ENCODE measurements around the gene ADORA1. TPM values are rescaled to one million over a fixed set of nuclear protein-coding genes. Genes with fewer than 3 reads are reported as not detected.

The ADORA1 gene
- total RNA-seq, 3 donors from 2014 or later (not counting 1 experiment from before 2014, with no cell fraction given): not detected

- no peaks in the 10 kb centered on the region for H3K9me3 ChIP-seq (ENCODE audit: control insufficient read depth, insufficient read depth, low read length)
- Mint-ChIP-seq H3K27me3 (ENCODE audit: low read depth in 2 of 2) (peaks cover 22 to 24% of the 10 kb centered on the region in 2 donors), H3K4me3 (no peak overlapping the region), H3K9me3 (no peaks in the 10 kb centered on the region), H3K27ac (no peak overlapping the region), H3K4me1 (no peaks in the 10 kb centered on the region), H3K36me3 (no peaks in the 10 kb centered on the region)
- DNase-seq: no peak
- no peak overlapping the region for H3K4me3 ChIP-seq (ENCODE audit: low read length)
- no peak overlapping the region for H3K27ac ChIP-seq (ENCODE audit: low read length)
- WGBS (ENCODE audit: insufficient coverage): 39% methylated on average over 3 of the region's 3 CpGs
- TF ChIP-seq CTCF (IDR thresholded peaks at IDR 0.05): no peak
- no peaks in the 10 kb centered on the region for H3K27me3 ChIP-seq (ENCODE audit: control insufficient read depth, insufficient read depth, low read length)
- H3K4me1 ChIP-seq (ENCODE audit: control insufficient read depth, insufficient read depth, low read length): peaks cover 5% of the 10 kb centered on the region
- intact Hi-C loops (cut with micrococcal nuclease): no loop called here
- ATAC-seq: no peak
- H3K36me3 ChIP-seq (ENCODE audit: control insufficient read depth, insufficient read depth, low read length): no peaks in the 10 kb centered on the region
Measured at GRCh38 chr1:203197625-203198024, 70.1 kb downstream of the ADORA1 start.

GRCh38 chr1:203199002-203199401 lies 71.5 kb downstream of the ADORA1 start:
- Histone ChIP-seq H3K4me3 (ENCODE audit: low read length) (no peak overlapping the region), H3K4me1 (ENCODE audit: control insufficient read depth, insufficient read depth, low read length) (peaks cover 7% of the 10 kb centered on the region), H3K27ac (ENCODE audit: low read length) (no peak overlapping the region), H3K27me3 (ENCODE audit: control insufficient read depth, insufficient read depth, low read length) (no peaks in the 10 kb centered on the region), H3K9me3 (ENCODE audit: control insufficient read depth, insufficient read depth, low read length) (no peaks in the 10 kb centered on the region), H3K36me3 (ENCODE audit: control insufficient read depth, insufficient read depth, low read length) (no peaks in the 10 kb centered on the region)
- Mint-ChIP-seq H3K4me3 (no peak overlapping the region), H3K9me3 (no peaks in the 10 kb centered on the region), H3K27me3 (ENCODE audit: low read depth in 2 of 2) (peaks cover 28 to 32% of the 10 kb centered on the region in 2 donors), H3K27ac (no peak overlapping the region), H3K4me1 (no peaks in the 10 kb centered on the region), H3K36me3 (no peaks in the 10 kb centered on the region)
- TF ChIP-seq CTCF (IDR thresholded peaks at IDR 0.05): no peak
- WGBS (ENCODE audit: insufficient coverage): 88% methylated on average over 3 of the region's 3 CpGs
- intact Hi-C loops (cut with micrococcal nuclease): no loop called here
- DNase-seq (no peak), ATAC-seq (no peak)

GRCh38 chr1:203199481-203199815 lies 71.9 kb downstream of the ADORA1 start:
- TF ChIP-seq CTCF (IDR thresholded peaks at IDR 0.05): no peak
- Histone ChIP-seq H3K4me1 (ENCODE audit: control insufficient read depth, insufficient read depth, low read length) (peaks cover 7% of the 10 kb centered on the region), H3K9me3 (ENCODE audit: control insufficient read depth, insufficient read depth, low read length) (no peaks in the 10 kb centered on the region), H3K4me3 (ENCODE audit: low read length) (no peak overlapping the region), H3K27me3 (ENCODE audit: control insufficient read depth, insufficient read depth, low read length) (no peaks in the 10 kb centered on the region), H3K36me3 (ENCODE audit: control insufficient read depth, insufficient read depth, low read length) (no peaks in the 10 kb centered on the region), H3K27ac (ENCODE audit: low read length) (no peak overlapping the region)
- DNase-seq (no peak), ATAC-seq (no peak)
- intact Hi-C loops (cut with micrococcal nuclease): no loop called here
- Mint-ChIP-seq H3K27me3 (ENCODE audit: low read depth in 2 of 2) (peaks cover 23 to 32% of the 10 kb centered on the region in 2 donors), H3K36me3 (no peaks in the 10 kb centered on the region), H3K4me1 (no peaks in the 10 kb centered on the region), H3K9me3 (no peaks in the 10 kb centered on the region), H3K27ac (no peak overlapping the region), H3K4me3 (no peak overlapping the region)
- 90% methylated on average over 6 of the region's 6 CpGs for WGBS (ENCODE audit: insufficient coverage)

GRCh38 chr1:203199816-203200571 lies 72.5 kb downstream of the ADORA1 start:
- peaks cover 7% of the 10 kb centered on the region for H3K4me1 ChIP-seq (ENCODE audit: control insufficient read depth, insufficient read depth, low read length)
- intact Hi-C loops (cut with micrococcal nuclease): no loop called here
- H3K27ac ChIP-seq (ENCODE audit: low read length): no peak overlapping the region
- H3K27me3 ChIP-seq (ENCODE audit: control insufficient read depth, insufficient read depth, low read length): no peaks in the 10 kb centered on the region
- no peaks in the 10 kb centered on the region for H3K36me3 ChIP-seq (ENCODE audit: control insufficient read depth, insufficient read depth, low read length)
- H3K9me3 ChIP-seq (ENCODE audit: control insufficient read depth, insufficient read depth, low read length): no peaks in the 10 kb centered on the region
- no peak for ATAC-seq
- no peak for TF ChIP-seq CTCF (IDR thresholded peaks at IDR 0.05)
- Mint-ChIP-seq H3K4me3 (no peak overlapping the region), H3K27me3 (ENCODE audit: low read depth in 2 of 2) (peaks cover 23 to 32% of the 10 kb centered on the region in 2 donors), H3K36me3 (no peaks in the 10 kb centered on the region), H3K9me3 (no peaks in the 10 kb centered on the region), H3K4me1 (no peaks in the 10 kb centered on the region), H3K27ac (no peak overlapping the region)
- no peak for DNase-seq
- no peak overlapping the region for H3K4me3 ChIP-seq (ENCODE audit: low read length)
- 66% methylated on average over 8 of the region's 8 CpGs for WGBS (ENCODE audit: insufficient coverage)
